ENCODE measurements around the gene CRYL1.
A peak's percentile ranks its signal among the peaks of the same experiment; 100 is the strongest.

DNA sequence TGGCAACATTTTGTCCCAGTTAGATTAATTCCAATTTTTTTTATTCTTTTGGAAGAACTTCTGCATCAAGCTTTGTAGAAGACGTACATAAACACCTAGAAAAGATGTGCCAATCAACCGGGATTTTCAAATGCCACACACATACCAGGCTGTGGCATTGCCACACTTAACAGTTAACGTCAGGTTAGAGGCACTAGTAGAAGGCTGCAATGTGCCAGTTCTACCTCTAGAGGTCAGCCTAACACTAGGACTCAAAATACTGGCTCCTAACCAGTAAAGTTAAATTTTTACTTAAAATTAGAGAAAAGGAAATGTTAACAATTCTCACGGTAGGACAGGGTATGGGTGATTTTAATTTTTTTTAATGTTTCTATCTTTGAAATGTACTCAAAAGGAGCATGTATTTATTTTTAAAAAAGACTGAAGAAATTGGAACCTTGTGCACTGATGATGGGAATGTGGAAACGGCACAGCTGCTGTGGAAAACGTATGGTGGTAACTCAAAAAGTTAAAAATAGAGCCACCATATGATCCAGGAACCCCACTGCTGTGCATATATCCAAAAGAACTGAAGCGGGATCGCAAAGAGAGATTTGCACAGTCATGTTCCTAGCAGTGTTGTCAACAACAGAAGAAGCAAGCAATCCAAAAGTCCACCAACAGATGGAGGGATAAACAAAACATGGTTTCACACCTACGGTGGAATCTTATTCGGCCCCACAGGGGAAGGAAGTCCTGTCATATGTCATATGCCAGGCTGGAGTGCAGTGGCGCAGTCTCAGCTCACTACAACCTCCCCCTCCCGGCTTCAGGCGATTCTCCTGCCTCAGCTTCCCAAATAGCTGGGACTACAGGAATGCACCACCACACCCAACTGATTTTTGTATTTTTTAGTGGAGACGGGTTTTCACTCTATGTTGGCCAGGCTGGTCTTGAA is 30.3 kb downstream of the CRYL1 start:
- TF ChIP-seq ZNF610 (tag by site-specific recombination; IDR thresholded peaks at IDR 0.05; ENCODE audit: borderline replicate concordance) = no peak
- TF ChIP-seq, protein P1, sequence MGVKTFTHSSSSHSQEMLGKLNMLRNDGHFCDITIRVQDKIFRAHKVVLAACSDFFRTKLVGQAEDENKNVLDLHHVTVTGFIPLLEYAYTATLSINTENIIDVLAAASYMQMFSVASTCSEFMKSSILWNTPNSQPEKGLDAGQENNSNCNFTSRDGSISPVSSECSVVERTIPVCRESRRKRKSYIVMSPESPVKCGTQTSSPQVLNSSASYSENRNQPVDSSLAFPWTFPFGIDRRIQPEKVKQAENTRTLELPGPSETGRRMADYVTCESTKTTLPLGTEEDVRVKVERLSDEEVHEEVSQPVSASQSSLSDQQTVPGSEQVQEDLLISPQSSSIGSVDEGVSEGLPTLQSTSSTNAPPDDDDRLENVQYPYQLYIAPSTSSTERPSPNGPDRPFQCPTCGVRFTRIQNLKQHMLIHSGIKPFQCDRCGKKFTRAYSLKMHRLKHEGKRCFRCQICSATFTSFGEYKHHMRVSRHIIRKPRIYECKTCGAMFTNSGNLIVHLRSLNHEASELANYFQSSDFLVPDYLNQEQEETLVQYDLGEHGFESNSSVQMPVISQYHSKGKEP (tag by site-specific recombination; IDR thresholded peaks at IDR 0.05) = no peak
- no peak for TF ChIP-seq ZNF335 (tag by site-specific recombination; conservative IDR thresholded peaks at IDR 0.05)
- TF ChIP-seq ZNF174 (tag by site-specific recombination; IDR thresholded peaks at IDR 0.05) = no peak
- TF ChIP-seq, protein P2, sequence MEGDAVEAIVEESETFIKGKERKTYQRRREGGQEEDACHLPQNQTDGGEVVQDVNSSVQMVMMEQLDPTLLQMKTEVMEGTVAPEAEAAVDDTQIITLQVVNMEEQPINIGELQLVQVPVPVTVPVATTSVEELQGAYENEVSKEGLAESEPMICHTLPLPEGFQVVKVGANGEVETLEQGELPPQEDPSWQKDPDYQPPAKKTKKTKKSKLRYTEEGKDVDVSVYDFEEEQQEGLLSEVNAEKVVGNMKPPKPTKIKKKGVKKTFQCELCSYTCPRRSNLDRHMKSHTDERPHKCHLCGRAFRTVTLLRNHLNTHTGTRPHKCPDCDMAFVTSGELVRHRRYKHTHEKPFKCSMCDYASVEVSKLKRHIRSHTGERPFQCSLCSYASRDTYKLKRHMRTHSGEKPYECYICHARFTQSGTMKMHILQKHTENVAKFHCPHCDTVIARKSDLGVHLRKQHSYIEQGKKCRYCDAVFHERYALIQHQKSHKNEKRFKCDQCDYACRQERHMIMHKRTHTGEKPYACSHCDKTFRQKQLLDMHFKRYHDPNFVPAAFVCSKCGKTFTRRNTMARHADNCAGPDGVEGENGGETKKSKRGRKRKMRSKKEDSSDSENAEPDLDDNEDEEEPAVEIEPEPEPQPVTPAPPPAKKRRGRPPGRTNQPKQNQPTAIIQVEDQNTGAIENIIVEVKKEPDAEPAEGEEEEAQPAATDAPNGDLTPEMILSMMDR (tag by site-specific recombination; IDR thresholded peaks at IDR 0.05) = peak; percentile 43
- TF ChIP-seq MEIS1 (CRISPR knock-in tag; IDR thresholded peaks at IDR 0.05; ENCODE audit: borderline replicate concordance) = no peak
- TF ChIP-seq BCL11B (tag by site-specific recombination; IDR thresholded peaks at IDR 0.05; ENCODE audit: low read depth) = no peak
- TF ChIP-seq, protein P3, sequence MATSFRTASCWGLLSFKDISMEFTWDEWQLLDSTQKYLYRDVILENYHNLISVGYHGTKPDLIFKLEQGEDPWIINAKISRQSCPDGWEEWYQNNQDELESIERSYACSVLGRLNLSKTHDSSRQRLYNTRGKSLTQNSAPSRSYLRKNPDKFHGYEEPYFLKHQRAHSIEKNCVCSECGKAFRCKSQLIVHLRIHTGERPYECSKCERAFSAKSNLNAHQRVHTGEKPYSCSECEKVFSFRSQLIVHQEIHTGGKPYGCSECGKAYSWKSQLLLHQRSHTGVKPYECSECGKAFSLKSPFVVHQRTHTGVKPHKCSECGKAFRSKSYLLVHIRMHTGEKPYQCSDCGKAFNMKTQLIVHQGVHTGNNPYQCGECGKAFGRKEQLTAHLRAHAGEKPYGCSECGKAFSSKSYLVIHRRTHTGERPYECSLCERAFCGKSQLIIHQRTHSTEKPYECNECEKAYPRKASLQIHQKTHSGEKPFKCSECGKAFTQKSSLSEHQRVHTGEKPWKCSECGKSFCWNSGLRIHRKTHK (tag by site-specific recombination; IDR thresholded peaks at IDR 0.05) = no peak
- TF ChIP-seq ZNF24 (tag by site-specific recombination; IDR thresholded peaks at IDR 0.05) = no peak
- TF ChIP-seq ZNF501 (tag by site-specific recombination; IDR thresholded peaks at IDR 0.05) = no peak
